ENCODE results near the gene PRSS38. TPM values are rescaled to one million over a fixed set of nuclear protein-coding genes. Genes with fewer than 3 reads are reported as not detected.
A peak's percentile ranks its signal among the peaks of the same experiment; 100 is the strongest.

PRSS38 gene
- total RNA-seq, 1 experiment from 2014 or later: not detected

DNA sequence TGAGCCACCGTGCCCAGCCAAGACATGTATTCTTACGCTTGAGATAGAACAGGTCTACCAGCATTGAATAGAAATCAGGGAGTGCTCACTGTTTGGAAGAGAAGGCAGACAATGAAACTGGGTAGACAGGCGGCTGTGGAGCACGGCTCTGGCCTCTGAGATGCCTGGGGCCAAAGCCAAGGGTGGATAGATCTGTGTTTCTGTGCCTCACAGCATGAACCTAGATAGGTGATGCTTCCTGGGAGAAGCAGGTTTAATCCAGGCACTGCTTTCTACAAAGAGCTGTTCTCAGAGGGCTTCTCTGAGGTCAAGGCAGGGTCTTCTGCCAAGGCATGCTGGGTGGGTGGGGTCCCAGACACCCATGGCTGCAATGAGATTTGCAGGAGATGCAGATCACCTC lies 24.6 kb upstream of the PRSS38 start:
- DNase-seq (ENCODE audit: low read depth): no peak
- in situ Hi-C loops (cut with HindIII; ENCODE audit: low pct_unique_long_range_greater_than_20kb, low sequenced_read_pairs): no loop called here

DNA sequence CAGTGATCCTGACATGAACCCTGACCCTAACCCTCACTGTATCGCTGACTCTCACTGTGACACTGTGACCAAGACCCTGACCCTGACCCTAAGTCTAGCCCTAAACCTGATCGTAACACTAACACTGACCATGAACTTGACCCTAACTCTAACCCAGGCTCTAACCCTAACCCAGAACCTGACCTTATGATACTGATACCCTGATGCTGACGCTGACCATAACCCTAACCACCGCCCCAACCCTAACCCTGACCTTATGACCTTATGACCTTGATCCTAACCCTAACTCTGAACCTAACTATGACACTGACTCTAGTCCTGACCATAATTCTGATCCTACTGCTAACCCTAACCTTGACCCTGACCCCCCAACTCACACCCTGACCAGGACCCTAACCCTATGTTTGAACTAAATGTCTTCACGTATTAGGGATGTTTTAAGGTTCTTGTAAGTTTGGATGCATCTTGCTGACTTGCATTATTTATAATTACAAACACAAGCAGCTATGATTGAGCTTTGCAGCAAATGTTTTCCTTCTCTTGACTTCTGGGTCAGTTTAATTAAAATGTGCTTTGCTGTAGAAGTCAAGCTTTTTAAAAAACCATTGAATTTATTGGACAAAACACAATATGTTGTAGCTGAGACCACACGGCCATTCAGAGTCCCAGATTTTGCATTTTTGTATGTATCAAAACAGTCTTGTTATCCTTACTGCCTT lies 23.9 kb upstream of the PRSS38 start:
- in situ Hi-C loops (cut with HindIII; ENCODE audit: low pct_unique_long_range_greater_than_20kb, low sequenced_read_pairs): no loop called here
- no peak for DNase-seq (ENCODE audit: low read depth)

DNA sequence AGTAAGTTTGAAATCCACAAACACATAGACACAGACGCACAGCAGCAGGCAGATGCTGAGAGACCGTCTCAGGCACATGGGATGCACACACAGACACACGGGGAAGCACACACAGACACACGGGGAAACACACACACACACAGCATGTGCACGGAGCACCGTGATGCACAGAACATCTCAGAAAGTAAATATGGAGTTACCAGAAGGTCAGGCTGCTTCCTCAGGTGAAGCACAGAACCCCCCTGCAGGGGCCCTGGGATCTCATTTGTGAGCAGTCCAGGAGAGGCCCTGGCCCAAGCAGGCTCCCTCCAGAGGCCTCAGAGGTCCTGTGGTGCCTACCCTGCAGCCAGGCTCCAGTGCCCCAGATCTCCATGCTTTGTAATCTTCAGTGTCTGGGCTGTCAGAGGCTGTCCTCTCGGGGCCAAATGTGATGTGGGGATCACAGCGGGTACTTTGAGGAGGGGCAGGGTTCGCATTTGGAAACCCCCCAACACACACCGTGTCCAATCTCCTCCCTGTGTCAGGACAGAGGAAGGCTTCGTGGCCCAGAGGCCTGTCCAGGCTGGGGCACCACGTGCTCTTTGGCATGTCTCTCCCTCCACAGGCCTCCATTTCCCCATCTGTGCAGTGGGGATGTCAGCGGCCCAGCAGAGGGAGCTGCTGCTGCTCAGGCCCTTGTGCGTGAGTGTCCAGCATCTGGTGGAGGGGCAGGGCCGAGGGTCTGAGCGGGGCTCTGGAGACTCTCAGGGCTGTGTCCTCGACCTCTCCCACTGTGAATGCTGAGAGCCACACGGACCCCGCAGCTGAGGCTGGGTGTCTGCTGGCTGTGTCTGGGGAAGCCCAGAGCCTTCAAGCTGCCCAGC lies 23.0 kb upstream of the PRSS38 start:
- no peak for DNase-seq (ENCODE audit: low read depth)
- in situ Hi-C loops (cut with HindIII; ENCODE audit: low pct_unique_long_range_greater_than_20kb, low sequenced_read_pairs): no loop called here

DNA sequence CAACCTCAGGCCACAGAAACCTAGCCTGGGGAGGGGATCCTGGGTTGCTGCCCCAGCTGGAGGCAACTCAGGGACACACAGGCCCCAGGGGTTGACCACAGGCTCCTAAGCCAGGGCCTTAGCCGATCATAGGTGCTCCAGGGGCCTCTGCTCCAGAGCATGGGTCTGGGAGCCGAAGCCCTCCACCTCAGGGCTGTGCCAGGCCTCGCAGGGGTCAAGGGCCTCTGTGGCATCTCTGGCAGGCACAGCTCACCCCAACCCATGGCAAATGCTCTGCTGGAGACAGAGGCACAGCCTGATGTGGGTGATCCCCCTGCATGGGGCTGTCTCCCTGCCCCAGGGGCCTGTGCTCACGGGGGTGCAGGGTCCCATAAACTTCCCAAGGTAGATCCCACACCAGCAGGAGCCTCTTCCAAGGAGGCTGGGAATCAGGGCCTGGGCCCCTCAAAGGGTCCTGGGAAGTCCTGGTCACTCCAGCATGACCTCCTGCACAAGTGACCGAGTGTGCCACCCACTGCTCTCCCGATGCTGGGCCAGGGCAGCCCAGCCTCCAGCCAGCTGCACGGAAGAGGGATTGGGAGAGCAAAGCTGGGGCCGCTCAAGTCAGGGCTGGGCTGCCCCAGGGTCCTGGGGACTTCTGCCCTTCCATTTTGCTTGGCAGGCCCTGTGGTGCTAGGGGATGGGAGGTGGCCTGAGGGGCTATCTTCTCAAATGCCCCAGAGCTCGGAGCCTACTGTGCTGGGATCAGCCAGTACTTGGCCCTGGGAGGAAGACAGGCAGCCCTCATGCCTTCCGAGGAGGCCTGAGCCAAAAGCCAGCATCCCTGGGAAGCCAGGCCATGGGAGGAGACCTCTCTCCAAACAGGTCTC lies 22.2 kb upstream of the PRSS38 start:
- in situ Hi-C loops (cut with HindIII; ENCODE audit: low pct_unique_long_range_greater_than_20kb, low sequenced_read_pairs): no loop called here
- no peak for DNase-seq (ENCODE audit: low read depth)

DNA sequence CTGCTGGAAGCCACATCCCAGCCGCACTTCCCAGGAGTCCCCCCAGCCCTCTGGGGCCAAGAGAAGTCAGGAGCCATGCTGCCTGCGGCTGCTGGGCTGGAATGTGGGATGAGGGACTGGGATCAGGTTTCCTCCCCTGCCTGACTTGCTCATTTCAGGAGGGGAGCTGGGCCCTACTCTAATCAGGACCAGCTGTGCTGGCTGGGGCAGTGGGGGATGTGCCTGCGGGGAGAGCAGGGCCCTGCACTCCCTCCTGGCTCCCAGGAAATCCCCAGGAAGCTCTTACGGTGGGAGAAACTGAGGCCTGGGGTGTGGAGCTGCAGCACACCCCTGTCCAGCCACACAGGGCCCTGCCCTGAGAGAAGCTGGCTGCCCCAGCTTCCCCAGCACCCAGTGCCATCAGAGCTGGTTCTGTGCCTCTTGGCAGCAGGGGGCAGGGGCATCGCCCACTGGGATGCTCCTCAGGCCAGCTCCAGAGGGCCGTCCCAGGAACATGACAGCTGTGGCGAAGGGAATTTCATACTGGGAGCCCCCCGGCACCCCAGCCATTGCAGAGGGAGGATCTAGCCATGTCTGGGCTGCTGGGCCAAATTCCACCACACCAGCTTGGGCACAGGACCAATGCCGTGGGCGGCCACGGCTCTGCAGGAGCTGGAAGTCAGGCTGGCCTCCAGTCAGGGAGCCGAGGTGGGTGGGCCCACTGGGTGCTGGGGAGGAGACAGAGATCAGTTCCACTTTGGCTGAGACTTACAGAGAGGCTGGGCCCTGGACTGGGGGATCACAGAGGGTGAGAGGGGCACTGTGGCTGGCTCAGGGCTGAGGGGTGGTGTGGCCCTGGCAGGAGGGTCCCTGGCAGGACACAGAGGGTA lies 21.3 kb upstream of the PRSS38 start:
- DNase-seq (ENCODE audit: low read depth): no peak
- in situ Hi-C loops (cut with HindIII; ENCODE audit: low pct_unique_long_range_greater_than_20kb, low sequenced_read_pairs): no loop called here

DNA sequence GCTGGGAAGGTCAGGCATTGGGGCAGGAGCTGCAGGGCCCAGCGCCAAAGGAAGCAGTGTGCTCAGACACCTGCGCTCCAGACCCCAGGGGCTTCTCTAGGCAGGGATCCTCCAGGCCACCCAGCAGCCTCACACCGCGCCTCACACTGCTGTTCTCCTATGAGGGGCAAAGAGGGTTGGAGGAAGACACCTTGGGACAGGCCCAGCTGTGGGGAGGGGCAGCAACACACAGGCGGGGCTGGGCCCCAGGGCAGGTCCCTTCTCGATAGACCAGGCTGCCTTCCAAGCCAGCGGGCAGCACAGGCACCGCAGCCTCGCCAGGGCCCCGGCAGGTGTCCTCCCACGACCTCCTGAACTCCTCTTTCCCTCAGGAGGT lies 20.7 kb upstream of the PRSS38 start:
- in situ Hi-C loops (cut with HindIII; ENCODE audit: low pct_unique_long_range_greater_than_20kb, low sequenced_read_pairs): no loop called here
- DNase-seq (ENCODE audit: low read depth): no peak

DNA sequence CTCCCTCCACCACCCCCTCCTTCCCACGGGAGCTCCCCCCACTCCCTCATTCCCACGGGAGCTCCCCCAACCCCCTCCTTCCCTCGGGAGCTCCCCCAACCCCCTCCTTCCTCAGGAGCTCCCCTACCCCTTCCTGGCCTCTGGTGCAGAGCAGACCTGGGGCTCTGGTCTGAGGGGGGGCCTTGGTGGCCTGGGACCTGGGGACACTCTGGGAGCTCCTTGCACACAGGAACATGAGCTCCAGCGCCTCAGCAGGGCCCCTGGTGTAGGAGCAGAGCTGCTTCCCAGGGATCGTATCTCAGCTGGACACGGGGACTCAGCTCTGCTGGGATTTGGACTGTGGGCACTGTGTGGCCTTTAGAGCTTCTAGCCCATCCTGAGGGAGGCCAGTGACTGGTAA lies 19.7 kb upstream of the PRSS38 start:
- in situ Hi-C loops (cut with HindIII; ENCODE audit: low pct_unique_long_range_greater_than_20kb, low sequenced_read_pairs): no loop called here
- DNase-seq (ENCODE audit: low read depth): no peak

DNA sequence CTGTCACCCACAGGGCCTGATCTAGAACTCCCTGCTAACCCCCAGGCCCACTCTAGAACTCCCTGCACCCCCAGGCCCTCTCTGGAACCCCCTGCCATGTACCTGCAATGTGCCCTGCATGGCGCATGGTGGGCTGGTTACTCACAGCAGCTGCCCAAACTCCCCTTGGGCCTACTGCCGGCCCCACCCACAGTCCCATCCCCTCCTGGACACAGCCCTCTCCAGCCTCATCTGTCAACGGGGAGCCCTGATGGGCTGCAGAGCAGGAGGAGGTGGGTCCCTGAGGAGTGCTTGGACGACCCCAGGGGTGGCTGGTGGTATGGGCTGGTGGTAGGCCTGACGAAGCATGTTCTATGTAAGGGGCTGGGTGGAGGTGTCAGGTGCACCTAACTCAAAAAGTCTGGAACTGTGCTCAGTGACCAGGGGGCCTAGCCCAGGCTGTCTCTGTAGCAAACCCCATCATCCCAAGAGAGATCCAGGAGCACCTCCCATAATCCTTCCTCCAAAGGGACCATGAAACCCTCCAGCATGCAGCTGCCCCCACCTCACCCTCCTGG lies 19.0 kb upstream of the PRSS38 start:
- in situ Hi-C loops (cut with HindIII; ENCODE audit: low pct_unique_long_range_greater_than_20kb, low sequenced_read_pairs): no loop called here
- DNase-seq (ENCODE audit: low read depth): no peak

DNA sequence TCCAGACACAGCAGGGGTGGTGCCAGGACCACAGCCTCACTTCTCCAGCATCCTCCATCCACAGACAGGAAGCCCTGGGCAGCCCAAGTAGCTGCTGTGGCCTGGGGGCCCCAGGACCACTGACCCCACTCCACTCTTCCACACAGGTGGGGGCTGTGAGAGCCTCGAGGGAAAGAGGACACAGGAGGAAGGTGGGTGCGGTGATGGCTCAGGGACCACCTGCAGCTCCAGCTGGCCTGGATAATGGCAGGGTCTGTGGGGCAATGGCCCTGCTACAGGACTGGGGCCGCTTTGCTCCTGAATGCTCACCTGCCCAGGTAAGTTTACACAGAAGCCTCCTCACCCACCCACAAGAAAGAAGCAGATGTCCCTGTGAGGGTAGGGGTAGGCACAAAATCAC lies 18.3 kb upstream of the PRSS38 start:
- DNase-seq (ENCODE audit: low read depth): no peak
- in situ Hi-C loops (cut with HindIII; ENCODE audit: low pct_unique_long_range_greater_than_20kb, low sequenced_read_pairs): no loop called here

DNA sequence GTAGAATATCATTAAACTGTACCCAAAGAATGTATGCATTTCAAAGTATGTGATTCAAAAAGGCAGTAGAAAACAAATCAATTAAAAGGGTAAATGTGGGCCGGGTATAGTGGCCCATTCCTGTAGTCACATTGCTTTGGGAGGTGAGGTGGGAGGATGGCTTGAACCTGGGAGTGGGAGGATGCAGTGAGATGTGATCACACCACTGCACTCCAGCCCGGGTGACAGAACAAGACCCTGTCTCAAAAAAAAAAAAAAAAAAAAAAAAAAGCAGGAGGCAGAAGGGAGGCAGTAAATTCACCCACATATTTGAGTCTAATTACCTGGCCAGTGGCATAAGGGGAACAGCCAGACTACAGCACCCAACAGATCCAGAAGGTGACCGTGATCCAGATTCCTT lies 17.9 kb upstream of the PRSS38 start:
- in situ Hi-C loops (cut with HindIII; ENCODE audit: low pct_unique_long_range_greater_than_20kb, low sequenced_read_pairs): no loop called here
- no peak for DNase-seq (ENCODE audit: low read depth)

DNA sequence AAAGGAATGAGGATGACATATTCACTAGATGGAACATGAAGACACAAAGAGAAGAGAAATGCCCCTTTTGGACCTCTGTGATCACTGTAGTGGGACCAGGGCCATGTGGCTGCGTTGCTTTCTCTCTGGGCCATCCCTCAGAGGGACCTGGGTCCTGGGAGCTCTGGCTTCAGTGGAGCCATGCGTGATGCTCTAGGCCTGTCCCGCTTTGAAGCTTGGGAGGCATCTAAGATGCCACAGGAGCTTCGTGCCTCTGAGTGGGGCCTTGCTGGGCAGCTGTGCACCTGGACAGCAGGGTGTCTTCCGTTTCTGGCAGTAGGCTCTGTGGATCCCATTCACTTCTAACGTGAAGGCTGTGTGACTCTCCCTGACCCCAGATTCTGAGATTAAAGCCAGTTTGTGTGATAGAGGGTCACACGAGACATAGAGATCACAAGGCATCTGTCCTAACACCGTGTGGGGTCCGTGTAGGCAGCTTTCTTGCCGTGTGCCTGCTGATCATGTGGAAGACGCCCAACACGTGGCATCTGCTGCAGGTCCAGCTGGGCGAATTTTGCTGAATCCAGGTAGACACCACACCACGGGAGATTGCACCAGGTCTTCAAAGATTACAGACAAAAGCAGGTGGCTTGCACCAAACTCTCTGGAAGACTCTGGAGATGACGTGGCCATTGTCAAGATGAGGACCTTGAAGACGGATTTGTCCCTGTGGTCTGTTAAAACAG lies 17.2 kb upstream of the PRSS38 start:
- in situ Hi-C loops (cut with HindIII; ENCODE audit: low pct_unique_long_range_greater_than_20kb, low sequenced_read_pairs): no loop called here
- no peak for DNase-seq (ENCODE audit: low read depth)

DNA sequence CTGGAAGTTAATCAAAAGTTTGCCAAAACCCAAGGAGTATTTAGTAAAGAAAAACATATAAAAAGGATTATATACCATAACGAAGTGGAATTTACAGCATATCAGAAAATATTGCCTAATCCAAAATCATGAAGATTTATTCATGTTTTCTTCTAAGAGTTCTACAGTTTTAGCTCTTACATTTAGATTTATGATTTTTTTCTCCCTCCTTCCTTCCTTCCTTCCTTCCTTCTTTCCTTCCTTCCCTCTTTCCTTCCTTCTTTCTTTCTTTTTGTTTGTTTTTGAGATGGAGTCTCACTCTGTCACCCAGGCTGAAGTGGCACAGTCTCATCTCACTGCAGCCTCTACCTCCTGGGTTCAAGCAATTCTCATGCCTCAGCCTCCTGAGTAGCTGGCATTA lies 15.7 kb upstream of the PRSS38 start:
- in situ Hi-C loops (cut with HindIII; ENCODE audit: low pct_unique_long_range_greater_than_20kb, low sequenced_read_pairs): no loop called here
- no peak for DNase-seq (ENCODE audit: low read depth)

DNA sequence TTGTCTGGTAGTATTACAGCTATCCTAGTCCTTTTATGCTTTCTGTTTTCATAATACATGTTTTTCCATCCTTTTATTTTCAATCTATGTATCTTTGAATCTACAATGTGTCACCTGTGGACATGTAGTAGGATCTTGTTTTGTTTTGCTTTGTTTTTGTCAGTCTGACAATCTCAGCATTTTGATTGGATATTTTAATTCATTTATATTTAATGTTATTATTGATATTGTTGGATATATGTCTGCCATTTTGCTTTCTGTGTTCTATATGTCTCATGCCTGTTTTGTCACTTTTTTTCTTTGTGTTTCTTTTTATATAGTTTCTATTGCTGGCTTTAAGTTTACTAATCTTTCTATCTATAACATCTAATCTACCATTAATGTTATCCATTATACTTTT lies 11.5 kb upstream of the PRSS38 start:
- DNase-seq (ENCODE audit: low read depth): no peak
- in situ Hi-C loops (cut with HindIII; ENCODE audit: low pct_unique_long_range_greater_than_20kb, low sequenced_read_pairs): no loop called here

DNA sequence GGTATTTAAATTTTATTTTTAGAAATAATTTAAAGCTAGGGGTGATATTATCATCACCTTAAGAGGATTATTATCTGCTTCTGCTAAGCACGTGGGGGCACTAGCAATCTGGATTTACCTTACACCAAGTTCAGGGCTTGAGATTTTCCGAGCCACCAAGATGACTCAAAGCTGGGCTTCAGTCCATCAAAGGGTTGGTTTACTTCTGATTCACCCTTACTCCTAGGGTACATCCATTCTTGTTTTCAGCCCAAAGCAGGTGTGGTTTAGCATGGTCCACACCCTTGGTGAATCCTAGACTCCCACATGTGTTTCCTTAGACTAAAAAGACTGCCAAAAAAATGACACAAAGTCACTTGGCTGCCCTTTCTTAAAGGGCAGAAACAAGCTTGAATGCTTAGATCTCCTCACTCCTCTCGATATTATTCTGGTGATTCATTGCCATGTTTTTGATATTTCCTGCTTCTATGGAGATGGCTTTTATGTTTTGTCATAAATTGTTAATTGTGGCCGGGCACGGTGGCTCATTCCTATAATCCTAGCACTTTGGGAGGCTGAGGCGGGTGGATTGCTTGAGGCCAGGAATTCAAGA lies 9.8 kb upstream of the PRSS38 start:
- DNase-seq (ENCODE audit: low read depth): peak; percentile 54
- in situ Hi-C loops (cut with HindIII; ENCODE audit: low pct_unique_long_range_greater_than_20kb, low sequenced_read_pairs): no loop called here

DNA sequence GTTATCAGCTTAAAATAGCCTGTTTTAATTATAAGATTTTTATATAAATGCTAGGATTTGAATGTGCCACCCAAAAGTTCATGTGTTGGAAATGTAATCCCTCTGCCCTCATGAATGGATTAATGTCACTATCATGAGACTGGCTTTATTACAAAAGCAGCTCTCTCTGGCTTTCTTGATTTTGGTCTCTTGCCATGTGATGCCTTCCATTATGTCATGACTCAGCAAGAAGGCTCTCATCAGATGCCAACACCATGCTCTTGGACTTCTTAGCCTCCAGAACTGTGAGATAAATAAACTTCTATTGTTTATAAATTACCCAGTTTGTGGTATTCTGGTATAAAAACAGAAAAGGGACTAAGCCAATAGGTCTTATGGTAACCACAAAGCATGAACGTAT lies 6.9 kb upstream of the PRSS38 start:
- in situ Hi-C loops (cut with HindIII; ENCODE audit: low pct_unique_long_range_greater_than_20kb, low sequenced_read_pairs): no loop called here
- peak; percentile 23 for DNase-seq (ENCODE audit: low read depth)

DNA sequence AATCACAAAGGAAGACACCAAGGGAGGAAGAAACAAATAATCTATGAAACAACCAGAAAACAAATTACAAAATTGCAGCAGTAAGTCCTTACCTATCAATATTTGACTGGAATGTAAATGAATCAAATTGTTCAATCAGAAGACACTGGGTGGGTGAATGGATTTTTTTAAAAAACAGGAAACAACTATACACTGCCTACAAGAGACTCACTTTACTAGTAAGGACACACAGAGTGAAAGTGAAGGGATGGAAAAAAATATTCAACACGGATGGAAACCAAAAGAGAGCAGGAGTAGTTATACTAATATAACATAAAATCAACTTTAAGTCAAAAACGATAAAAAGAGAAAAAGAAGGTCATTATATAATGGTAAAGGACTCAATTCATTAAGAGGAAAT lies 6.4 kb upstream of the PRSS38 start:
- in situ Hi-C loops (cut with HindIII; ENCODE audit: low pct_unique_long_range_greater_than_20kb, low sequenced_read_pairs): no loop called here
- no peak for DNase-seq (ENCODE audit: low read depth)

DNA sequence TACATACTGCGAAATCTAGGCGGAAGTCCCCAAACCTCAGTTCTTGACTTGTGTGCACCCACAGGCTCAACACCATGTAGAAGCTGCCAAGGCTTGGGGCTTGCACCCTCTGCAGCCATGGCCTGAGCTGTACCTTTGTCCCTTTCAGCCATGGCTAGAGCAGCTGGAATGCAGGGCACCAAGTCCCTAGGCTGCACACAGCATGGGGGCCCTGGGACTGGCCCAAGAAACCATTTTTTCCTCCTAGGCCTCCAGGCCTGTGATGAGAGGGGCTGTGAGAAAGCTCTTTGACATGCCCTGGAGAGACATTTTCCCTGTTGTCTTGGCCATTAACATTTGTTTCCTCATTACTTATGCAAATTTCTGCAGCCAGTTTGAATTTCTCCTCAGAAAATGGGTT lies 1.5 kb upstream of the PRSS38 start:
- in situ Hi-C loops (cut with HindIII; ENCODE audit: low pct_unique_long_range_greater_than_20kb, low sequenced_read_pairs): no loop called here
- no peak for DNase-seq (ENCODE audit: low read depth)
